PC-9 (cell line): ENCODE measurements around the gene MRPS27. TPM values are rescaled to one million over a fixed set of nuclear protein-coding genes. Genes with fewer than 3 reads are reported as not detected.

Experiments
- BruUV-seq: library from RNA; stranded (reverse); fragments of 400-500 nt; replicated peaks from 2 replicates; lab custom pipeline; 2021; lab: Mats Ljungman, UMichigan
- CTCF ChIA-PET: fragments of 300-600 bp; sonication (Branson Sonifier 250); formaldehyde crosslinking; loops from one replicate; lab custom pipeline; 2022; ENCODE audit warnings: antibody characterized with exemption; lab: Charles Lee
- POLR2A ChIA-PET: fragments of 300-600 bp; sonication (Branson Sonifier 250); formaldehyde crosslinking; loops from one replicate; lab custom pipeline; 2022; ENCODE audit warnings: antibody characterized with exemption; ENCODE audit not compliant: unreplicated experiment; lab: Charles Lee
- DNase-seq, 2 experiments: peaks; one replicate each; pipeline versions ENCODE4 v3.0.0 to v3.0.0-alpha.2; 2015 to 2022; ENCODE audit warnings: mixed read lengths in 1 of 2
- H2AFZ ChIP-seq: fragments of 200-600 bp; sonication (generic); 2 replicates; pipeline ENCODE4 v1.8.1; 2017; ENCODE audit warnings: antibody characterized with exemption
- H3F3A ChIP-seq: fragments of 200-600 bp; sonication (generic); 2 replicates; pipeline ENCODE4 v1.8.1; 2017; ENCODE audit warnings: antibody characterized with exemption, mild to moderate bottlenecking, low read depth; ENCODE audit not compliant: insufficient read depth
- H3K27ac ChIP-seq: fragments of 200-600 bp; sonication (generic); 2 replicates; pipeline ENCODE4 v1.6.1; 2016; ENCODE audit warnings: mixed run types
- H3K27me3 ChIP-seq: fragments of 200-600 bp; sonication (generic); 2 replicates; pipeline ENCODE4 v1.6.1; 2016; ENCODE audit warnings: low read depth, mixed run types; ENCODE audit not compliant: insufficient read depth
- H3K36me3 ChIP-seq: fragments of 200-600 bp; sonication (generic); 2 replicates; pipeline ENCODE4 v1.6.1; 2016; ENCODE audit warnings: low read depth, mixed run types
- H3K4me1 ChIP-seq: fragments of 200-600 bp; sonication (generic); replicated peaks from 2 replicates; pipeline ENCODE4 v1.6.1; 2016; ENCODE audit warnings: mixed run types; ENCODE audit not compliant: insufficient read depth
- H3K4me2 ChIP-seq: fragments of 200-600 bp; sonication (generic); 2 replicates; pipeline ENCODE4 v1.6.1; 2017; ENCODE audit warnings: mixed run types
- H3K4me3 ChIP-seq: fragments of 200-600 bp; sonication (generic); 2 replicates; pipeline ENCODE4 v1.6.1; 2016; ENCODE audit warnings: mixed run types
- H3K79me2 ChIP-seq: fragments of 200-600 bp; sonication (generic); 2 replicates; pipeline ENCODE4 v1.6.1; 2017; ENCODE audit warnings: low read depth, mixed run types
- H3K9me2 ChIP-seq: fragments of 200-600 bp; sonication (generic); 2 replicates; pipeline ENCODE4 v1.8.1; 2017; ENCODE audit warnings: mild to moderate bottlenecking; ENCODE audit not compliant: insufficient read depth
- H3K9me3 ChIP-seq: fragments of 200-600 bp; sonication (generic); 2 replicates; pipeline ENCODE4 v1.8.1; 2016; ENCODE audit warnings: low read depth; ENCODE audit not compliant: insufficient read depth
- H4K20me1 ChIP-seq: fragments of 200-600 bp; sonication (generic); 2 replicates; pipeline ENCODE4 v1.8.1; 2017; ENCODE audit not compliant: insufficient read depth
- EZH2 ChIP-seq: fragments of 200-600 bp; sonication (generic); IDR thresholded peaks from 2 replicates; pipeline ENCODE4 v1.8.0; 2017; ENCODE audit warnings: antibody characterized with exemption, low read depth
- intact Hi-C: fragments of 100-400 bp; cut with micrococcal nuclease; formaldehyde crosslinking; loops from one replicate; pipeline ENCODE4 v1.10.0; 2022; ENCODE audit not compliant: unreplicated experiment
- total RNA-seq: library from RNA; stranded (reverse); gene quantifications from 2 replicates; pipeline ENCODE4 v1.2.3, GENCODE V29; 2021
- TF ChIP-seq, protein P1 (sequence below): fragments of 200-600 bp; sonication (generic); conservative IDR thresholded peaks from 2 replicates; pipeline ENCODE4 v1.6.1; 2017; ENCODE audit warnings: mixed run types, antibody characterized with exemption, mild to moderate bottlenecking, moderate library complexity

The MRPS27 gene
- total RNA-seq, 1 experiment from 2014 or later = 71.0 TPM

DNA sequence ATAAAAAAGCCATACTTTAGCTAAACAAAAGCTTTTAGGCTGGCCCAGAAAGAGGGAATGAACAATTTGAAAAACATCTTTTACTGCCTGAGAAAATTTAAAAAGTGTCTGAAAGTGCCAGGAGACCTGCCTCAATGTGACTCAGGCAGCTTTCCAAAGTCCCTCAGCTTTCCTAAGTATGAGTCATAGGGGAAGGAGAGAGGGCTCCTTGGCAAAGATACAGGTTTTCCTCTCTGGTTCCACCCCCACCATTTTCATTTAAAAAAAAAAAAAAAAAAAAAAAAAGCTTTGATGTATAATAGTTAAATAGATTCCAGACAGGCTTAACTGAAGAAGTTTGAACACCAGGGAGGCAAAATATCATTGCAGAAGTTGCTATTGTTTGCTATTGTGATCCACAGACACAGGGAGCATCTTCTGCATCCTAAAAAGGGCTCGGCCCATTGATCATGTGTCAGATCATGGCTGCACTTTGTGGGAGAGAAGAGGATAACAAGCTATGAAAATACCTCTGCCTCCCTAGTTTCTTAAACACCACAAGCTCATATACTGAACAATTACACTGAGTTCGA, 71.5 kb downstream of the MRPS27 start:
- no peaks in the 10 kb centered on the region for H3K9me3 ChIP-seq
- peak; percentile 50 to 71 for DNase-seq
- intact Hi-C loops = loop anchor here (2.0 to 5.0 kb wide), 3 partner anchors 14 to 112 kb away; no protein-coding TSS in a partner anchor
- H2AFZ ChIP-seq = no peak overlapping the region
- H3K27me3 ChIP-seq = no peaks in the 10 kb centered on the region
- no peak overlapping the region; the same call in 1 of the 2 replicates for H3K4me3 ChIP-seq
- no peaks in the 10 kb centered on the region; the same call in 1 of the 2 replicates for H3K9me2 ChIP-seq
- TF ChIP-seq EZH2 = no peak
- TF ChIP-seq, protein P1, sequence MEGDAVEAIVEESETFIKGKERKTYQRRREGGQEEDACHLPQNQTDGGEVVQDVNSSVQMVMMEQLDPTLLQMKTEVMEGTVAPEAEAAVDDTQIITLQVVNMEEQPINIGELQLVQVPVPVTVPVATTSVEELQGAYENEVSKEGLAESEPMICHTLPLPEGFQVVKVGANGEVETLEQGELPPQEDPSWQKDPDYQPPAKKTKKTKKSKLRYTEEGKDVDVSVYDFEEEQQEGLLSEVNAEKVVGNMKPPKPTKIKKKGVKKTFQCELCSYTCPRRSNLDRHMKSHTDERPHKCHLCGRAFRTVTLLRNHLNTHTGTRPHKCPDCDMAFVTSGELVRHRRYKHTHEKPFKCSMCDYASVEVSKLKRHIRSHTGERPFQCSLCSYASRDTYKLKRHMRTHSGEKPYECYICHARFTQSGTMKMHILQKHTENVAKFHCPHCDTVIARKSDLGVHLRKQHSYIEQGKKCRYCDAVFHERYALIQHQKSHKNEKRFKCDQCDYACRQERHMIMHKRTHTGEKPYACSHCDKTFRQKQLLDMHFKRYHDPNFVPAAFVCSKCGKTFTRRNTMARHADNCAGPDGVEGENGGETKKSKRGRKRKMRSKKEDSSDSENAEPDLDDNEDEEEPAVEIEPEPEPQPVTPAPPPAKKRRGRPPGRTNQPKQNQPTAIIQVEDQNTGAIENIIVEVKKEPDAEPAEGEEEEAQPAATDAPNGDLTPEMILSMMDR = no peak
- POLR2A ChIA-PET = interaction anchor here (0.6 to 0.9 kb wide), 8 partner anchors 14 to 339 kb away, joined by 3 to 12 read pairs (median 6); no protein-coding TSS in a partner anchor
- H3F3A ChIP-seq = peaks cover 24% of the 10 kb centered on the region
- H3K36me3 ChIP-seq = no peaks in the 10 kb centered on the region
- peaks cover 27% of the 10 kb centered on the region for H3K4me1 ChIP-seq
- peaks cover 32% of the 10 kb centered on the region for H3K79me2 ChIP-seq
- H4K20me1 ChIP-seq = no peaks in the 10 kb centered on the region
- BruUV-seq = no TSS peak
- H3K4me2 ChIP-seq = peak overlapping the region; percentile 74
- CTCF ChIA-PET = interaction anchor here (0.6 kb wide), 2 partner anchors 355 to 435 kb away, joined by 3 to 4 read pairs; no protein-coding TSS in a partner anchor
- peak overlapping the region; percentile 91 for H3K27ac ChIP-seq

DNA sequence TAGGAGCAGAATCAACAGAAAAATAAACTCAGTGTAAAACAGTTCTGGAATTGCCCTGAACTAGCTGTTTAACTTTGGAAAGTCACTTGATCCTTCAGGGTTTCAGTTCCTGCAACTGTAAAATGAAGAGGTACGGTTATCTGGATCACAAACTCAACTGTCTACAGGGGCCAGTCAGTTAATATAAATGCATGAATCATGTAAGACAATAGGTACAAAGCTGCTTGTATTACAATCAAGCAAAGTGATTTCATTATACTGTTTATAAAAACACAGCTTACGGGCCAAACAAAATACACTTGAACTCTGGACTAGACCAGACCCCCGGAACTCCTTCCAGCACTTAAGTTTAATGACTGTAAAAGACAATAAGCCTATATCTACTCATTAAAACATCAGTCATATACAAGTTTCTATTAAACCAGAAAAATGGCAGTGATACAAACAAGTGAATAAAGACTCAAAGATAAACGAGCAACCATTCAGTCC, 73.0 kb downstream of the MRPS27 start:
- H3F3A ChIP-seq = peaks cover 24% of the 10 kb centered on the region
- no peaks in the 10 kb centered on the region; the same call in 1 of the 2 replicates for H3K9me2 ChIP-seq
- no peak overlapping the region for H3K4me3 ChIP-seq
- ChIA-PET CTCF (interaction anchor here (0.5 to 1.1 kb wide), 2 partner anchors 120 to 324 kb away, joined by 3 to 4 read pairs; no protein-coding TSS in a partner anchor), POLR2A (interaction anchor here (1.0 kb wide), 1 partner anchor 13 kb away, joined by 13 read pairs; no protein-coding TSS in a partner anchor)
- H2AFZ ChIP-seq = no peak overlapping the region
- no peaks in the 10 kb centered on the region for H4K20me1 ChIP-seq
- BruUV-seq = no TSS peak
- intact Hi-C loops = loop anchor here (5.0 kb wide), 1 partner anchor 35 kb away; no protein-coding TSS in a partner anchor
- no peaks in the 10 kb centered on the region for H3K9me3 ChIP-seq
- peaks cover 27% of the 10 kb centered on the region for H3K4me1 ChIP-seq
- peak overlapping the region; percentile 91 for H3K27ac ChIP-seq
- H3K79me2 ChIP-seq = peaks cover 41% of the 10 kb centered on the region
- no peaks in the 10 kb centered on the region for H3K27me3 ChIP-seq
- H3K4me2 ChIP-seq = peak overlapping the region; percentile 6; the same call in 1 of the 2 replicates
- TF ChIP-seq EZH2 = no peak
- DNase-seq = no peak
- H3K36me3 ChIP-seq = no peaks in the 10 kb centered on the region

DNA sequence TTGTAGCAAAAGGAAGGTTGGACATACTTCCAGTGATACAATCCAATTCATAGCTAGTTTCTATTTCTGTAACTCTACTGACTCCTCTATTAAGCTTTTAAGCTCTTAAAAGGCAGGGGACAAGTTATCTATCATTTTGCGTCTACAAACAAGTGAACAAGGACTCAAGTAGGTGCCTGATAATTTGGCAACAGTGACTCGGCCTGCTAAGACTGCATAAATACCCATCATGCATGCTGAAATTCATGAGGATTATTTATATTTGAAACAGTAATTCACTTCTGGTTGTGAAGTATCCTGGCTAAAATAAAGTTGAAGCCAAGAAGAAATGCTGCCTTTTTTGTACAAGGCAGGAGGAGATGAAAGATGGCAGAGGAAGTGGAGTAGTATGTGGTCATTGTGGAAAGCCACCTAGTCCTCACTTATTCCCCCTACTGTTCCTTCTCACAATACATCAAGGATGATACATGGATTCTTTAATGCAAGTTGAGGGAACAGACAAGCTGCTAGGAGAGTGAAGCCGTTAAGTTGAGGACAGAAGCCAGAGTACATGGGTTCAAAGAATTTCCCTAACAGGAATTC, 74.0 kb downstream of the MRPS27 start:
- Histone ChIP-seq H2AFZ (no peak overlapping the region), H3F3A (peaks cover 24% of the 10 kb centered on the region), H3K4me3 (no peak overlapping the region), H3K27me3 (no peaks in the 10 kb centered on the region), H4K20me1 (no peaks in the 10 kb centered on the region), H3K36me3 (no peaks in the 10 kb centered on the region), H3K4me2 (no peak overlapping the region), H3K4me1 (peaks cover 27% of the 10 kb centered on the region), H3K27ac (no peak overlapping the region), H3K79me2 (peaks cover 41% of the 10 kb centered on the region), H3K9me3 (no peaks in the 10 kb centered on the region), H3K9me2 (no peaks in the 10 kb centered on the region; the same call in 1 of the 2 replicates)
- no TSS peak for BruUV-seq
- no peak for TF ChIP-seq EZH2
- TF ChIP-seq, protein P1 = no peak
- intact Hi-C loops = loop anchor here (5.0 kb wide), 1 partner anchor 34 kb away; no protein-coding TSS in a partner anchor
- ChIA-PET CTCF (no interaction called here), POLR2A (interaction anchor here (1.0 kb wide), 1 partner anchor 12 kb away, joined by 13 read pairs; no protein-coding TSS in a partner anchor)
- DNase-seq = no peak
